ENCODE data around the gene STKLD1. TPM values are rescaled to one million over a fixed set of nuclear protein-coding genes. Genes with fewer than 3 reads are reported as not detected.
"Not testable (repeated sequence)": the region's sequence is repeated elsewhere in the genome, so short reads cannot be mapped to it uniquely, and the experiment has no call there.

The STKLD1 gene
- total RNA-seq, 3 donors from 2014 or later (not counting 1 experiment from before 2014, with no cell fraction given) = 0.53 to 2.9 (median 1.1) TPM

DNA sequence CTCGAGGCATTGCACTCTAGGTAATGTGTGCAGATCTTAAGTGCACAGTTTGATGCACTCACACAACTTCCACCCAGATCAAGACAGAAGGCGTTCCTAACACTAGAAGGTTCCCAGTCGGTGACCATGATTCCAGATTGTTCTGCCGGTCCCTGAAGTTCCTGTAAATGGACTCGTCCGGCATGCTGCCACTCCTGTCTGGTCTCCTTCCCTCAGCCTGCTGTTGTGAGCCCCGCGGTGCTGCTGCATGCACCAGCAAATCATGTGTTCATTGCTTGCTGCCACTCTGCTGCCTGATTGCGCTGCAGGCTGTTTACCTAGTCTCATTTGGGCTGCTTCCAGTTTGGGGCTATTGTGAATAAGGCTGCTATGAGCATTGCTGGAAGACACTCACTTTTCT is 11.5 kb downstream of the STKLD1 start:
- no peaks in the 10 kb centered on the region for H3K27me3 ChIP-seq (ENCODE audit: control insufficient read depth, insufficient read depth, low read length)
- WGBS (ENCODE audit: insufficient coverage) = 90% methylated on average over 9 of the region's 9 CpGs

DNA sequence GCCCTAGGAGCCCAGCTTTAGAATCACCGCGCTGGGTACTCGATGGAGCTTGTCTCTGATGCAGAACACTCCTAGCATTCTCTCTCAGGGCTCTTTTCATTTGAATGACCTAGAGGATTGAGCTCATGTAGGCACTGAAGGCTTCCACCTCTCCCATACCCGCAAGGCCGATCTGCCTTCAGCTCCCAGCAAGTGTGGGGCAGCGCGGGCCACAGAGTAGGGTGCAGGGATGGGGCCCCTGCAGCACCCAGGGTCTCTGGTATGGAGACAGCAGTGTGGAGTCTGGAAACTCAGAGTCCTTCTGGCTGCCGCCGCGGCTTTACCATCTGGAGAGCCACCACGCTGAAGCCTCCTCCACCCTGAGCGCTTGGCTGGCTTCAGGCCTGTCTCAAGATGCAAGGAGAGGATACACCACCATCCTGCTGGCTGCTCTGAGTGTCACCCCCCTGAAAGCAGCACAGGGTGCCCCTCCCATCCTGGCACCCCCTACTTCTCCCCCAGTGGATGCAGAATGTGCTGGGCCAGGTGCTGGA is 12.9 kb downstream of the STKLD1 start:
- WGBS (ENCODE audit: insufficient coverage) = 96% methylated on average over 12 of the region's 12 CpGs
- no peak overlapping the region for H3K4me3 Mint-ChIP-seq

More for the DNA sequence above, 11.5 kb downstream of the STKLD1 start:
- H3K27me3 Mint-ChIP-seq (ENCODE audit: low read depth in 2 of 2) = peaks cover 0 to 11% of the 10 kb centered on the region in 2 donors
- intact Hi-C loops (cut with micrococcal nuclease) = no loop called here
- Histone ChIP-seq H3K9me3 (ENCODE audit: control insufficient read depth, insufficient read depth, low read length) (no peaks in the 10 kb centered on the region), H3K4me1 (ENCODE audit: control insufficient read depth, insufficient read depth, low read length) (no peaks in the 10 kb centered on the region), H3K36me3 (ENCODE audit: control insufficient read depth, insufficient read depth, low read length) (no peaks in the 10 kb centered on the region), H3K27ac (ENCODE audit: low read length) (no peak overlapping the region), H3K4me3 (ENCODE audit: low read length) (no peak overlapping the region)
- H3K36me3 Mint-ChIP-seq = no peaks in the 10 kb centered on the region
- no peak for DNase-seq
- ATAC-seq = no peak
- no peak overlapping the region for H3K27ac Mint-ChIP-seq
- no peaks in the 10 kb centered on the region for H3K4me1 Mint-ChIP-seq
- TF ChIP-seq, protein P1, sequence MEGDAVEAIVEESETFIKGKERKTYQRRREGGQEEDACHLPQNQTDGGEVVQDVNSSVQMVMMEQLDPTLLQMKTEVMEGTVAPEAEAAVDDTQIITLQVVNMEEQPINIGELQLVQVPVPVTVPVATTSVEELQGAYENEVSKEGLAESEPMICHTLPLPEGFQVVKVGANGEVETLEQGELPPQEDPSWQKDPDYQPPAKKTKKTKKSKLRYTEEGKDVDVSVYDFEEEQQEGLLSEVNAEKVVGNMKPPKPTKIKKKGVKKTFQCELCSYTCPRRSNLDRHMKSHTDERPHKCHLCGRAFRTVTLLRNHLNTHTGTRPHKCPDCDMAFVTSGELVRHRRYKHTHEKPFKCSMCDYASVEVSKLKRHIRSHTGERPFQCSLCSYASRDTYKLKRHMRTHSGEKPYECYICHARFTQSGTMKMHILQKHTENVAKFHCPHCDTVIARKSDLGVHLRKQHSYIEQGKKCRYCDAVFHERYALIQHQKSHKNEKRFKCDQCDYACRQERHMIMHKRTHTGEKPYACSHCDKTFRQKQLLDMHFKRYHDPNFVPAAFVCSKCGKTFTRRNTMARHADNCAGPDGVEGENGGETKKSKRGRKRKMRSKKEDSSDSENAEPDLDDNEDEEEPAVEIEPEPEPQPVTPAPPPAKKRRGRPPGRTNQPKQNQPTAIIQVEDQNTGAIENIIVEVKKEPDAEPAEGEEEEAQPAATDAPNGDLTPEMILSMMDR (IDR thresholded peaks at IDR 0.05) = no peak
- H3K9me3 Mint-ChIP-seq = no peaks in the 10 kb centered on the region
- H3K4me3 Mint-ChIP-seq = no peak overlapping the region

DNA sequence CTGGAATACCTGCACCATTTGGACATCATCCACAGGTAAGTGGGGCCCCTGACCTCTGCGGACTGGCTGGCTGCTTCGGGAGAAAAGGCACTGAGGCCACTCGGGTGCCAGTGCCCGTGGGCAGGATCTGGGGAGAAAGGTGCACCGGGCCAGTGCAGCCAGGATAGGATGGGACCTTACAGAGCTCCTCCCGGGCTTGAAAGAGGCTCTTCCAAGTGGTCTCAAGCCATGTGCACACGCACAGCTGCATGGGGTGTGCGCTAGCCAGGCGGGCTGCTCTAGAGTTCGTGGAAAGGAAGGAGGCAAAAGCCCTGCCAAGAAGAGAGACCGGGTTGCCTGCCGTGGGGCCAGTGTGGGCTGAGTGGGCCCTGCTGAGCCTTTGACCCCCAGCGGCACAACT is 13.4 kb downstream of the STKLD1 start:
- no peaks in the 10 kb centered on the region for H3K9me3 ChIP-seq (ENCODE audit: control insufficient read depth, insufficient read depth, low read length)
- H3K27ac ChIP-seq (ENCODE audit: low read length) = no peak overlapping the region
- DNase-seq (no peak), ATAC-seq (no peak)
- TF ChIP-seq, protein P1 (IDR thresholded peaks at IDR 0.05) = no peak
- Mint-ChIP-seq H3K9me3 (no peaks in the 10 kb centered on the region), H3K27ac (no peak overlapping the region), H3K36me3 (no peaks in the 10 kb centered on the region), H3K27me3 (ENCODE audit: low read depth in 2 of 2) (peaks cover 0 to 11% of the 10 kb centered on the region in 2 donors), H3K4me1 (no peaks in the 10 kb centered on the region), H3K4me3 (no peak overlapping the region)
- no peaks in the 10 kb centered on the region for H3K4me1 ChIP-seq (ENCODE audit: control insufficient read depth, insufficient read depth, low read length)
- intact Hi-C loops (cut with micrococcal nuclease) = no loop called here
- H3K27me3 ChIP-seq (ENCODE audit: control insufficient read depth, insufficient read depth, low read length) = no peaks in the 10 kb centered on the region
- H3K36me3 ChIP-seq (ENCODE audit: control insufficient read depth, insufficient read depth, low read length) = no peaks in the 10 kb centered on the region
- 92% methylated on average over 13 of the region's 13 CpGs for WGBS (ENCODE audit: insufficient coverage)
- no peak overlapping the region for H3K4me3 ChIP-seq (ENCODE audit: low read length)

More for the DNA sequence above, 12.9 kb downstream of the STKLD1 start:
- Mint-ChIP-seq H3K9me3 (no peaks in the 10 kb centered on the region), H3K27me3 (ENCODE audit: low read depth in 2 of 2) (peaks cover 0 to 11% of the 10 kb centered on the region in 2 donors), H3K4me1 (no peaks in the 10 kb centered on the region), H3K27ac (no peak overlapping the region), H3K36me3 (no peaks in the 10 kb centered on the region)
- ATAC-seq (no peak), DNase-seq (no peak)
- Histone ChIP-seq H3K27ac (ENCODE audit: low read length) (no peak overlapping the region), H3K27me3 (ENCODE audit: control insufficient read depth, insufficient read depth, low read length) (no peaks in the 10 kb centered on the region), H3K36me3 (ENCODE audit: control insufficient read depth, insufficient read depth, low read length) (no peaks in the 10 kb centered on the region), H3K4me1 (ENCODE audit: control insufficient read depth, insufficient read depth, low read length) (no peaks in the 10 kb centered on the region), H3K9me3 (ENCODE audit: control insufficient read depth, insufficient read depth, low read length) (no peaks in the 10 kb centered on the region), H3K4me3 (ENCODE audit: low read length) (no peak overlapping the region)
- intact Hi-C loops (cut with micrococcal nuclease) = no loop called here
- TF ChIP-seq, protein P1 (IDR thresholded peaks at IDR 0.05) = no peak

DNA sequence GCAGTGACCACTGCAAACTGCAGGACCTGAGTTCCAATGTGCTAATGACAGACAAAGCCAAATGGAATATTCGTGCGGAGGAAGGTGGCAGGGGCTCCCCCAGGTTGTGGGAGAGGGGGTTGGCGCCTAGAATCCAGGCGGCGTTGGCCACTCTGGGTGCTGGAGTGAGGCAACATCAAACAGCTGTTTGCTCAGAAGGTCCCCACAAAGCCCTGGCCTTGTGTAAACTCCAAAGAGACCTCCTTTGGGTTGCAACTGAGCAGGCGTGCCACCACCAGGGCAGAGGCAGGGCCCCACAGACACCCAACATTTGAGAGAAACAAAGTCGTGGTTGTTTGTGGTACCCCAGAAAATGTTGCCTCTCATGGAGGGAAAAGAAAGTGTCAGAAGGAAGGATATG is 14.5 kb downstream of the STKLD1 start:
- intact Hi-C loops (cut with micrococcal nuclease) = no loop called here
- H3K4me1 Mint-ChIP-seq = no peaks in the 10 kb centered on the region
- Histone ChIP-seq H3K27me3 (ENCODE audit: control insufficient read depth, insufficient read depth, low read length) (no peaks in the 10 kb centered on the region), H3K4me3 (ENCODE audit: low read length) (no peak overlapping the region), H3K36me3 (ENCODE audit: control insufficient read depth, insufficient read depth, low read length) (no peaks in the 10 kb centered on the region), H3K9me3 (ENCODE audit: control insufficient read depth, insufficient read depth, low read length) (no peaks in the 10 kb centered on the region), H3K4me1 (ENCODE audit: control insufficient read depth, insufficient read depth, low read length) (no peaks in the 10 kb centered on the region), H3K27ac (ENCODE audit: low read length) (no peak overlapping the region)
- H3K27ac Mint-ChIP-seq = no peak overlapping the region
- TF ChIP-seq, protein P1 (IDR thresholded peaks at IDR 0.05) = no peak
- WGBS (ENCODE audit: insufficient coverage) = 87% methylated on average over 7 of the region's 7 CpGs
- no peak for DNase-seq
- H3K9me3 Mint-ChIP-seq = no peaks in the 10 kb centered on the region
- ATAC-seq = no peak
- no peaks in the 10 kb centered on the region for H3K36me3 Mint-ChIP-seq
- H3K27me3 Mint-ChIP-seq (ENCODE audit: low read depth in 2 of 2) = peaks cover 0 to 11% of the 10 kb centered on the region in 2 donors
- H3K4me3 Mint-ChIP-seq = no peak overlapping the region

DNA sequence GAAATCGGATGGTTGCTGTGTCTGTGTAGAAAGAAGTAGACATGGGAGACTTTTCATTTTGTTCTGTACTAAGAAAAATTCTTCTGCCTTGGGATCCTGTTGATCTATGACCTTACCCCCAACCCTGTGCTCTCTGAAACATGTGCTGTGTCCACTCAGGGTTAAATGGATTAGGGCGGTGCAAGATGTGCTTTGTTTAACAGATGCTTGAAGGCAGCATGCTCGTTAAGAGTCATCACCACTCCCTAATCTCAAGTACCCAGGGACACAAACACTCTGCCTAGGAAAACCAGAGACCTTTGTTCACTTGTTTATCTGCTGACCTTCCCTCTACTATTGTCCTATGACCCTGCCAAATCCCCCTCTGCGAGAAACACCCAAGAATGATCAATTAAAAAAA is 15.3 kb downstream of the STKLD1 start:
- WGBS (ENCODE audit: insufficient coverage) = no CpG with 5 or more reads among the region's 4 CpGs
- H3K27ac Mint-ChIP-seq; H3K36me3 Mint-ChIP-seq; H3K9me3 ChIP-seq (ENCODE audit: control insufficient read depth, insufficient read depth, low read length); intact Hi-C loops (cut with micrococcal nuclease); DNase-seq; H3K4me1 Mint-ChIP-seq; H3K9me3 Mint-ChIP-seq; H3K27ac ChIP-seq (ENCODE audit: low read length); H3K4me3 Mint-ChIP-seq; H3K27me3 ChIP-seq (ENCODE audit: control insufficient read depth, insufficient read depth, low read length); H3K36me3 ChIP-seq (ENCODE audit: control insufficient read depth, insufficient read depth, low read length); ATAC-seq; H3K4me1 ChIP-seq (ENCODE audit: control insufficient read depth, insufficient read depth, low read length); H3K4me3 ChIP-seq (ENCODE audit: low read length): not testable (repeated sequence)
- peaks cover 0 to 11% of the 10 kb centered on the region in 2 donors for H3K27me3 Mint-ChIP-seq (ENCODE audit: low read depth in 2 of 2)
